Small intestine (tissue), 7 donors: Measurements from ENCODE around the gene BCL10. TPM values are rescaled to one million over a fixed set of nuclear protein-coding genes. Genes with fewer than 3 reads are reported as not detected.

Experiments used
- DNase-seq, 2 donors: peaks; one replicate each; pipeline versions ENCODE4 v3.0.0 to v3.0.0-alpha.2; 2013
- FAIRE-seq: peaks from 2 replicates; lab custom pipeline; 2012; peaks lifted over from hg19 to GRCh38; lab: Jason Lieb, UNC
- H3K27ac ChIP-seq, 3 donors: one replicate each; pipeline ENCODE4 v1.5.1; 2013; ENCODE audit warnings: low read length in 2 of 3, mild to moderate bottlenecking in 2 of 3, control low read depth in 1 of 3, inconsistent platforms in 1 of 3, low read depth in 1 of 3, moderate library complexity in 1 of 3
- H3K27me3 ChIP-seq, 3 donors: one replicate each; pipeline ENCODE4 v1.6.1; 2013; ENCODE audit warnings: low read length in 3 of 3, inconsistent platforms in 1 of 3; ENCODE audit not compliant: control insufficient read depth in 3 of 3, insufficient read depth in 3 of 3
- H3K36me3 ChIP-seq, 3 donors: one replicate each; pipeline ENCODE4 v1.6.1; 2013; ENCODE audit warnings: low read length in 3 of 3, inconsistent platforms in 1 of 3, low read depth in 1 of 3, mild to moderate bottlenecking in 1 of 3, moderate library complexity in 1 of 3; ENCODE audit not compliant: control insufficient read depth in 3 of 3, insufficient read depth in 2 of 3
- H3K4me1 ChIP-seq, 3 donors: one replicate each; pipeline ENCODE4 v1.6.1; 2013; ENCODE audit warnings: low read length in 2 of 3, inconsistent platforms in 1 of 3, low read depth in 1 of 3, mild to moderate bottlenecking in 1 of 3, moderate library complexity in 1 of 3; ENCODE audit not compliant: control insufficient read depth in 3 of 3, insufficient read depth in 2 of 3
- H3K4me3 ChIP-seq, 3 donors: one replicate each; pipeline ENCODE4 v1.5.1; 2013; ENCODE audit warnings: low read length in 3 of 3, control low read depth in 1 of 3, inconsistent platforms in 1 of 3, low read depth in 1 of 3, mild to moderate bottlenecking in 1 of 3, moderate library complexity in 1 of 3
- H3K9me3 ChIP-seq, 2 donors: one replicate each; pipeline ENCODE4 v1.6.1; 2013; ENCODE audit warnings: low read depth in 1 of 2, low read length in 1 of 2; ENCODE audit not compliant: control insufficient read depth in 2 of 2, insufficient read depth in 1 of 2
- WGBS, 3 donors: extraction: QIAGEN DNeasy Blood & Tissue Kit; methylation state at CpG; one replicate each; pipeline ENCODE4 v1.1.7; 2013; 5-methylcytosine and 5-hydroxymethylcytosine counted together
- polyA plus RNA-seq, 4 donors: library from polyadenylated mRNA; stranded (reverse) in 3 of 4; unstranded in 1 of 4; fragments of 200-250 nt in 3 of 4; fragments of 120-200 nt in 1 of 4; gene quantifications; one replicate each; pipeline versions ENCODE4 v1.2.1 to v1.2.3, GENCODE V29; 2013
- donor health status: healthy with polysubstance abuse.
- donor health status: control.
- donor health status: control.
- donor health status: Bipolar disorder and iron deficiency.
- donor health status: healthy.

The BCL10 gene
- polyA plus RNA-seq, 4 donors, result 16.3 to 31.2 (median 17.8) TPM

- Histone ChIP-seq H3K27ac (no peak overlapping the region), H3K4me1 (no peaks in the 10 kb centered on the region), H3K9me3 (no peaks in the 10 kb centered on the region), H3K4me3 (no peak overlapping the region), H3K36me3 (peaks cover 0 to 22% (median 2%) of the 10 kb centered on the region in 3 donors), H3K27me3 (no peaks in the 10 kb centered on the region)
- FAIRE-seq (no peak), DNase-seq (no peak)
- 68 to 92% (median 78%) methylated on average over 3 of the region's 3 CpGs for WGBS, 3 donors
Observed at GRCh38 chr1:85319491-85319890, 43.1 kb upstream of the BCL10 start.

- DNase-seq (no peak), FAIRE-seq (no peak)
- 89 to 97% (median 94%) methylated on average over 1 of the region's 1 CpG for WGBS, 3 donors
- Histone ChIP-seq H3K4me1 (no peaks in the 10 kb centered on the region), H3K4me3 (no peak overlapping the region), H3K27me3 (no peaks in the 10 kb centered on the region), H3K9me3 (no peaks in the 10 kb centered on the region), H3K27ac (no peak overlapping the region), H3K36me3 (peaks cover 0 to 15% (median 0%) of the 10 kb centered on the region in 3 donors)
Observed at GRCh38 chr1:85318217-85318616, 41.8 kb upstream of the BCL10 start.

GRCh38 chr1:85317560-85317959, 41.1 kb upstream of the BCL10 start:
- DNase-seq (no peak), FAIRE-seq (no peak)
- H3K4me3 ChIP-seq, result no peak overlapping the region
- no peaks in the 10 kb centered on the region for H3K9me3 ChIP-seq
- H3K27ac ChIP-seq, result no peak overlapping the region
- H3K4me1 ChIP-seq, result no peaks in the 10 kb centered on the region
- 74 to 88% (median 79%) methylated on average over 5 of the region's 5 CpGs for WGBS, 3 donors
- H3K36me3 ChIP-seq, result peaks cover 0 to 14% (median 0%) of the 10 kb centered on the region in 3 donors
- no peaks in the 10 kb centered on the region for H3K27me3 ChIP-seq

- 92 to 98% (median 93%) methylated on average over 2 of the region's 2 CpGs for WGBS, 3 donors
- FAIRE-seq (no peak), DNase-seq (no peak)
- Histone ChIP-seq H3K27me3 (no peaks in the 10 kb centered on the region), H3K4me3 (no peak overlapping the region), H3K27ac (no peak overlapping the region), H3K9me3 (no peaks in the 10 kb centered on the region), H3K4me1 (no peaks in the 10 kb centered on the region), H3K36me3 (peaks cover 0 to 9% (median 0%) of the 10 kb centered on the region in 3 donors)
Observed at GRCh38 chr1:85316321-85316720, 39.9 kb upstream of the BCL10 start.

- WGBS, 3 donors, result 76 to 84% (median 78%) methylated on average over 8 of the region's 8 CpGs
- Histone ChIP-seq H3K4me3 (no peak overlapping the region), H3K27ac (no peak overlapping the region), H3K9me3 (no peaks in the 10 kb centered on the region), H3K27me3 (no peaks in the 10 kb centered on the region), H3K36me3 (peaks cover 0 to 7% (median 0%) of the 10 kb centered on the region in 3 donors), H3K4me1 (no peaks in the 10 kb centered on the region)
- FAIRE-seq, result no peak
- no peak for DNase-seq
Observed at GRCh38 chr1:85315789-85316188, 39.4 kb upstream of the BCL10 start.

- Histone ChIP-seq H3K36me3 (peaks cover 0 to 4% (median 0%) of the 10 kb centered on the region in 3 donors), H3K9me3 (no peaks in the 10 kb centered on the region), H3K4me1 (no peaks in the 10 kb centered on the region), H3K27ac (no peak overlapping the region), H3K27me3 (no peaks in the 10 kb centered on the region), H3K4me3 (no peak overlapping the region)
- FAIRE-seq, result no peak
- DNase-seq, result no peak
Observed at GRCh38 chr1:85314726-85315125, 38.3 kb upstream of the BCL10 start.

GRCh38 chr1:85313888-85314696, 37.7 kb upstream of the BCL10 start:
- no peaks in the 10 kb centered on the region for H3K27me3 ChIP-seq
- no peaks in the 10 kb centered on the region for H3K9me3 ChIP-seq
- H3K4me3 ChIP-seq, result no peak overlapping the region
- FAIRE-seq, result no peak
- 64 to 69% (median 67%) methylated on average over 3 of the region's 3 CpGs for WGBS, 3 donors
- DNase-seq, result no peak
- peak overlapping the region in 1 of 3 donors; percentile 16 for H3K27ac ChIP-seq
- H3K4me1 ChIP-seq, result no peaks in the 10 kb centered on the region
- H3K36me3 ChIP-seq, result peaks cover 0 to 4% (median 0%) of the 10 kb centered on the region in 3 donors

GRCh38 chr1:85311818-85312217, 35.4 kb upstream of the BCL10 start:
- Histone ChIP-seq H3K27ac (no peak overlapping the region), H3K36me3 (peaks cover 0 to 3% (median 0%) of the 10 kb centered on the region in 3 donors), H3K4me1 (peaks cover 0 to 4% (median 0%) of the 10 kb centered on the region in 3 donors), H3K4me3 (no peak overlapping the region), H3K9me3 (no peaks in the 10 kb centered on the region), H3K27me3 (no peaks in the 10 kb centered on the region)
- 67 to 81% (median 74%) methylated on average over 2 of the region's 2 CpGs for WGBS, 3 donors
- DNase-seq, result no peak
- no peak for FAIRE-seq
